ENCODE data around the gene DYNC2LI1.

DYNC2LI1 gene

DNA sequence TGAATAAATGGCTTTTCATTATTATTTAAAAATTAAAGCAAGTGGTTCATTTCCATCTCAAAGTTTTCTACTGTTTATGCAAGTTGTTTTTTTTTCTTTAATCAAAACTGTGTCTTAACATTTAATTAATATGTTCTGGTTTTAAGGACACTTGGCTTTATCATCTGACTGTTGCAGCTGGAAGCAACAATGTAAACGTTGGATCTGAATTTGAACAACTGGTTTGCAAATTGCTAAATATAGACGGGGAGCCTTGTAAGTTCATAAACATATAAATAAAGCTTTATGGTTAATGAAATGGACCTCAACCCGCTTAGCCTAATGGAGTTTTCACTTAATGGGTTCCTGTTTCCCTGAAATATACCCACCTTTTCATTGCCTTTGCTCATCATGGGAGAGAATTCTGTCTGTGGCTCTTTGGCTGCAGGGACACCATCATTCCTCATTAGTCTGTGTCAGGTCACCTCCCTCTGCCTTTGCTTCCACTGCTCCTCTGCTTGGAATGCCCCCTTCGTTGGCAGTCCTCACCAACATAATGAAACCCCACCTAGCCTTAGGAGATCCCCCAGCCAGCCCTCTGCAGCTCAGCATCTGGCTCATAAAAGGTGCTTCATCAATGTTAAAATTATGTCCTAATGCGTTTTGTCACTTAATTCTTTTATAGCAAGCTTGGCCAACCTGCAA lies 44.2 kb upstream of the DYNC2LI1 start:
- Histone ChIP-seq H3K4me3 (ENCODE audit: low read length) (no peak overlapping the region), H3K79me1 (ENCODE audit: low read length) (no peaks in the 10 kb centered on the region), H2AK5ac (ENCODE audit: low read length) (no peak overlapping the region), H3K27me3 (ENCODE audit: insufficient read depth, low read length, poor library complexity) (no peaks in the 10 kb centered on the region), H2BK15ac (replicated peaks; ENCODE audit: low read depth) (no peak overlapping the region), H3K9ac (ENCODE audit: low read length) (no peak overlapping the region), H3K4me2 (ENCODE audit: low read length) (no peak overlapping the region), H2BK5ac (ENCODE audit: low read length) (no peak overlapping the region), H3K27ac (ENCODE audit: low read depth, low read length) (no peak overlapping the region), H3K56ac (ENCODE audit: low read length) (no peak overlapping the region), H3K36me3 (ENCODE audit: control insufficient read depth, insufficient read depth, low read length) (no peaks in the 10 kb centered on the region), H2BK120ac (ENCODE audit: low read depth, low read length) (no peak overlapping the region), H4K5ac (ENCODE audit: low read length) (no peak overlapping the region), H3K4me1 (ENCODE audit: control insufficient read depth, low read depth, low read length) (no peaks in the 10 kb centered on the region), H3K79me2 (ENCODE audit: control insufficient read depth, insufficient read depth, low read length) (no peaks in the 10 kb centered on the region), H4K8ac (ENCODE audit: low read depth, low read length) (no peak overlapping the region), H3K23ac (ENCODE audit: low read length) (no peak overlapping the region), H3K4ac (ENCODE audit: low read depth, low read length) (no peak overlapping the region), H3K18ac (ENCODE audit: low read length) (no peak overlapping the region)
- no peak for DNase-seq
- no CpG with 5 or more reads among the region's 5 CpGs for WGBS (ENCODE audit: extremely low coverage, insufficient coverage, low lambda C conversion rate)

DNA sequence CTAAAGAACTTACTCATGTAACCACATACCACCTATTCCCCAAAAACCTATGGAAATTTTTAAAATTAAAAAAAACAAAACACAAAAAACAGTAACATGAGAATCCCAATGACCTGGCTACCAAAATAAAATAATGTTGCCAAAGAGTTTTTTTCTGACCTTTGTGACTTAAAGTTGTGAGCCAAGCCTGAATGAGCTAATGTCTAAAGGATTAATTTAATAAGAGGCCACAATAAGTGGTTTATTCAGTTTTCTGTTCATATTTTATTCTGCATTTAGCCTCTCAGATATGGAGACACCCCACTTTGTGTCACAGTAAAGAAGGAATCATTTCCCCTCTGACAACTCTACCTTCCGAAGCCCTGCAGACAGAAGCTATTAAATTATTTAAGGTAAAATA lies 42.6 kb upstream of the DYNC2LI1 start:
- no peak overlapping the region for H4K8ac ChIP-seq (ENCODE audit: low read depth, low read length)
- no peaks in the 10 kb centered on the region for H3K27me3 ChIP-seq (ENCODE audit: insufficient read depth, low read length, poor library complexity)
- no peak overlapping the region for H4K5ac ChIP-seq (ENCODE audit: low read length)
- H3K79me1 ChIP-seq (ENCODE audit: low read length): no peaks in the 10 kb centered on the region
- no peak overlapping the region for H3K27ac ChIP-seq (ENCODE audit: low read depth, low read length)
- H2BK120ac ChIP-seq (ENCODE audit: low read depth, low read length): no peak overlapping the region
- H2BK15ac ChIP-seq (replicated peaks; ENCODE audit: low read depth): no peak overlapping the region
- no peaks in the 10 kb centered on the region for H3K79me2 ChIP-seq (ENCODE audit: control insufficient read depth, insufficient read depth, low read length)
- no peak overlapping the region for H3K9ac ChIP-seq (ENCODE audit: low read length)
- no peak for DNase-seq
- H3K18ac ChIP-seq (ENCODE audit: low read length): no peak overlapping the region
- H3K36me3 ChIP-seq (ENCODE audit: control insufficient read depth, insufficient read depth, low read length): no peaks in the 10 kb centered on the region
- H2BK5ac ChIP-seq (ENCODE audit: low read length): no peak overlapping the region
- no peaks in the 10 kb centered on the region for H3K4me1 ChIP-seq (ENCODE audit: control insufficient read depth, low read depth, low read length)
- H3K4me3 ChIP-seq (ENCODE audit: low read length): no peak overlapping the region
- WGBS (ENCODE audit: extremely low coverage, insufficient coverage, low lambda C conversion rate): no CpG with 5 or more reads among the region's 1 CpG
- H3K23ac ChIP-seq (ENCODE audit: low read length): no peak overlapping the region
- H3K4ac ChIP-seq (ENCODE audit: low read depth, low read length): no peak overlapping the region
- H3K56ac ChIP-seq (ENCODE audit: low read length): no peak overlapping the region
- no peak overlapping the region for H2AK5ac ChIP-seq (ENCODE audit: low read length)
- no peak overlapping the region for H3K4me2 ChIP-seq (ENCODE audit: low read length)

DNA sequence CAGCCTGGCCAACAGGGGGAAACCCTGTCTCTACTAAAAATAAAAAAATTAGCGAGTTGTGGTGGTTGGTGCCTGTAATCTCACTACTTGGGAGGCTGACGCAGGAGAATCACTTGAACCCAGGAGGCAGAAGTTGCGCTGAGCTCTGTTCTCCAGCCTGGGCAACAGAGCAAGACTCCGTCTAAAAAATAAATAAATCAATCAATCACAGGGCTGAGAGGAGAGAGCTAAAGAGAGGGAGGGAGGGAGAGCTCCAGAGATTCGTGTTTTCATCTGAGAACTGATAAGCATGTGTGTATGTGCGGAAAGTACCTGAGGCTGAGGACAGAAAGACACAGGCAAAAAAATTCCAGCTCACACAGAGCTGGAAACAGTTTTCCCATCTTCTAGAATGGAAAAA lies 37.2 kb upstream of the DYNC2LI1 start:
- no peak overlapping the region for H3K27ac ChIP-seq (ENCODE audit: low read depth, low read length)
- no peak for DNase-seq
- no peak overlapping the region for H4K8ac ChIP-seq (ENCODE audit: low read depth, low read length)
- H2BK120ac ChIP-seq (ENCODE audit: low read depth, low read length): no peak overlapping the region
- H3K4ac ChIP-seq (ENCODE audit: low read depth, low read length): no peak overlapping the region
- H3K79me2 ChIP-seq (ENCODE audit: control insufficient read depth, insufficient read depth, low read length): no peaks in the 10 kb centered on the region
- H3K79me1 ChIP-seq (ENCODE audit: low read length): no peaks in the 10 kb centered on the region
- WGBS (ENCODE audit: extremely low coverage, insufficient coverage, low lambda C conversion rate): no CpG with 5 or more reads among the region's 6 CpGs
- no peak overlapping the region for H3K18ac ChIP-seq (ENCODE audit: low read length)
- H4K5ac ChIP-seq (ENCODE audit: low read length): no peak overlapping the region
- H3K9ac ChIP-seq (ENCODE audit: low read length): no peak overlapping the region
- H2BK5ac ChIP-seq (ENCODE audit: low read length): no peak overlapping the region
- no peak overlapping the region for H3K56ac ChIP-seq (ENCODE audit: low read length)
- H3K23ac ChIP-seq (ENCODE audit: low read length): no peak overlapping the region
- H3K27me3 ChIP-seq (ENCODE audit: insufficient read depth, low read length, poor library complexity): no peaks in the 10 kb centered on the region
- no peak overlapping the region for H3K4me2 ChIP-seq (ENCODE audit: low read length)
- no peaks in the 10 kb centered on the region for H3K4me1 ChIP-seq (ENCODE audit: control insufficient read depth, low read depth, low read length)
- H2BK15ac ChIP-seq (replicated peaks; ENCODE audit: low read depth): no peak overlapping the region
- H2AK5ac ChIP-seq (ENCODE audit: low read length): no peak overlapping the region
- no peak overlapping the region for H3K4me3 ChIP-seq (ENCODE audit: low read length)
- no peaks in the 10 kb centered on the region for H3K36me3 ChIP-seq (ENCODE audit: control insufficient read depth, insufficient read depth, low read length)

DNA sequence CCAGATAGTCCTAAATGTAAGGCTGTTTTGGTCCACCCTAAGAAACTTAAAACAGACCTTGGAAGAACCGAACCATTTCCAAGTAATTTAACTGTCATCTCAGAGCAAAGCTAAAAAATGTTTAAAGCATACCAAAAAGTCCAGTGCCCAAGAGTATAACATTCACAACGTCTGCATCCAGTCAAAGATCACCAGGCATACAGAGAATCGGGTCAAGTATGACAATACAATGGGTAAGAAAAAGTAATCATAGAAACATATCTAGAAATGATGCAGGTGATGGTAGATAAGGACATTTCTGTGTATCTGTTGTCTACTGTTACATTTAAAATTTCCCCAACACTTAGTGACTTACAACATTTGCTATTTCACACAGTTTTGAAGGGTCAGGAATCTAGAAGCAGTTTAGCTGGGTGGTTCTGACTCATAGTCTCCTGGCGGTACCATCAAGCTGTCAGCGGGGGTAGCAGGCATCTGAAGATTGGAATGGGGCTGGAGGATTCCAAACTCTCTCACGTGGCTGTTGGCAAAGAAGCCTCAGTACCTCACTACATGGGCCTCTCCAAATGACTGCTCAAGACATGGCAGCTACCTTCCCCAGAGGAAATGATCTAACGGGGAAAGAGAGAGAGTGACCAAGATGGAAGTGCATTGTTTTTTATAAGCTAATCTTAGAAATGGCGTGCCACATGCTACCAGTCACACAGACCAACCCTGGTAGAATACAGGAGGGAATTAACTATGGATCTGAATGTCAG lies 36.6 kb upstream of the DYNC2LI1 start:
- Histone ChIP-seq H2AK5ac (ENCODE audit: low read length) (no peak overlapping the region), H3K36me3 (ENCODE audit: control insufficient read depth, insufficient read depth, low read length) (no peaks in the 10 kb centered on the region), H3K27ac (ENCODE audit: low read depth, low read length) (no peak overlapping the region), H3K4me1 (ENCODE audit: control insufficient read depth, low read depth, low read length) (no peaks in the 10 kb centered on the region), H4K5ac (ENCODE audit: low read length) (no peak overlapping the region), H3K18ac (ENCODE audit: low read length) (no peak overlapping the region), H2BK120ac (ENCODE audit: low read depth, low read length) (no peak overlapping the region), H3K4me3 (ENCODE audit: low read length) (no peak overlapping the region), H3K27me3 (ENCODE audit: insufficient read depth, low read length, poor library complexity) (no peaks in the 10 kb centered on the region), H3K4me2 (ENCODE audit: low read length) (no peak overlapping the region), H3K79me2 (ENCODE audit: control insufficient read depth, insufficient read depth, low read length) (no peaks in the 10 kb centered on the region), H2BK5ac (ENCODE audit: low read length) (no peak overlapping the region), H3K9ac (ENCODE audit: low read length) (no peak overlapping the region), H3K23ac (ENCODE audit: low read length) (no peak overlapping the region), H2BK15ac (replicated peaks; ENCODE audit: low read depth) (no peak overlapping the region), H4K8ac (ENCODE audit: low read depth, low read length) (no peak overlapping the region), H3K79me1 (ENCODE audit: low read length) (no peaks in the 10 kb centered on the region), H3K4ac (ENCODE audit: low read depth, low read length) (no peak overlapping the region), H3K56ac (ENCODE audit: low read length) (no peak overlapping the region)
- peak; percentile 82 for DNase-seq
- WGBS (ENCODE audit: extremely low coverage, insufficient coverage, low lambda C conversion rate): no CpG with 5 or more reads among the region's 8 CpGs

DNA sequence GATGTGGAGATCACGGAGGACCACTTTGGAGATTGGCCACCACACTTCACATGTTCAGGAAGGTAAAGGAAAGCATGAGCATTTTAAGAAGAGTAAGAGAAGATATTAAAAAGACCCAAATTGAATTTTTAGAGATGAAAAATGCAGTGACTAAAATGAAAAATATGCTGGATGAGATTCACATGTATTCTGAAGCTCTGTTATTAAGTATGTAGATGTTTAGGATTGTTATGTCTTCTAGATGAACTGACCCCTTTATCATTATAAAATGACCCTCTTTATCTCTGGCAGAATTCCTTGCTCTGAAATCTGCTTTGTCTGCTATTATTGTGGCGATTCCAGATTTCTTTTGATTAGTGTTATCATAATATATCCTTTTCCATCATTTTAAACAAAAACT lies 36.0 kb upstream of the DYNC2LI1 start:
- no CpG with 5 or more reads among the region's 2 CpGs for WGBS (ENCODE audit: extremely low coverage, insufficient coverage, low lambda C conversion rate)
- no peak overlapping the region for H3K18ac ChIP-seq (ENCODE audit: low read length)
- no peak overlapping the region for H4K8ac ChIP-seq (ENCODE audit: low read depth, low read length)
- DNase-seq: no peak
- H3K4ac ChIP-seq (ENCODE audit: low read depth, low read length): no peak overlapping the region
- no peak overlapping the region for H3K56ac ChIP-seq (ENCODE audit: low read length)
- H2AK5ac ChIP-seq (ENCODE audit: low read length): no peak overlapping the region
- no peaks in the 10 kb centered on the region for H3K79me2 ChIP-seq (ENCODE audit: control insufficient read depth, insufficient read depth, low read length)
- H2BK120ac ChIP-seq (ENCODE audit: low read depth, low read length): no peak overlapping the region
- no peaks in the 10 kb centered on the region for H3K27me3 ChIP-seq (ENCODE audit: insufficient read depth, low read length, poor library complexity)
- H3K9ac ChIP-seq (ENCODE audit: low read length): no peak overlapping the region
- no peak overlapping the region for H2BK15ac ChIP-seq (replicated peaks; ENCODE audit: low read depth)
- no peak overlapping the region for H4K5ac ChIP-seq (ENCODE audit: low read length)
- no peak overlapping the region for H3K23ac ChIP-seq (ENCODE audit: low read length)
- no peak overlapping the region for H2BK5ac ChIP-seq (ENCODE audit: low read length)
- no peak overlapping the region for H3K4me3 ChIP-seq (ENCODE audit: low read length)
- H3K4me2 ChIP-seq (ENCODE audit: low read length): no peak overlapping the region
- no peak overlapping the region for H3K27ac ChIP-seq (ENCODE audit: low read depth, low read length)
- H3K36me3 ChIP-seq (ENCODE audit: control insufficient read depth, insufficient read depth, low read length): no peaks in the 10 kb centered on the region
- no peaks in the 10 kb centered on the region for H3K4me1 ChIP-seq (ENCODE audit: control insufficient read depth, low read depth, low read length)
- no peaks in the 10 kb centered on the region for H3K79me1 ChIP-seq (ENCODE audit: low read length)
